Stimulated activated CD8-positive, alpha-beta memory T cell treated with anti-CD3 and anti-CD28 coated beads, Interleukin-2, amount 100 ng/mL, for 1 hour (primary cell): ENCODE measurements around the gene GPC1.

Experiments
- DNase-seq, 2 donors: peaks; one replicate each; pipeline ENCODE4 v3.0.0-alpha.2; 2020; ENCODE audit warnings: low read depth in 2 of 2

The GPC1 gene

GRCh38 chr2:240442891-240443715 is 7.6 kb downstream of the GPC1 start:
- no peak for DNase-seq

GRCh38 chr2:240443891-240444301 is 8.4 kb downstream of the GPC1 start:
- no peak for DNase-seq

- DNase-seq = no peak
Measured at GRCh38 chr2:240444464-240444863, 9.0 kb downstream of the GPC1 start.

GRCh38 chr2:240445961-240446663 is 10.6 kb downstream of the GPC1 start:
- DNase-seq = no peak

GRCh38 chr2:240446664-240447175 is 11.3 kb downstream of the GPC1 start:
- no peak for DNase-seq

- DNase-seq = no peak
Measured at GRCh38 chr2:240447331-240447730, 11.9 kb downstream of the GPC1 start.

GRCh38 chr2:240447934-240448333 is 12.5 kb downstream of the GPC1 start:
- DNase-seq = no peak

- DNase-seq = no peak
Measured at GRCh38 chr2:240448387-240449274, 13.2 kb downstream of the GPC1 start.

- DNase-seq = no peak
Measured at GRCh38 chr2:240449764-240450531, 14.5 kb downstream of the GPC1 start.

GRCh38 chr2:240450532-240451107 is 15.2 kb downstream of the GPC1 start:
- no peak for DNase-seq

GRCh38 chr2:240451108-240451611 is 15.7 kb downstream of the GPC1 start:
- DNase-seq = no peak

- DNase-seq = no peak
Measured at GRCh38 chr2:240451791-240452461, 16.5 kb downstream of the GPC1 start.

GRCh38 chr2:240452462-240453256 is 17.2 kb downstream of the GPC1 start:
- no peak for DNase-seq

GRCh38 chr2:240453461-240454105 is 18.1 kb downstream of the GPC1 start:
- no peak for DNase-seq

GRCh38 chr2:240454106-240454901 is 18.8 kb downstream of the GPC1 start:
- no peak for DNase-seq

- DNase-seq = no peak
Measured at GRCh38 chr2:240455272-240455646, 19.8 kb downstream of the GPC1 start.

- no peak for DNase-seq
Measured at GRCh38 chr2:240455647-240456446, 20.4 kb downstream of the GPC1 start.
